Measurements from ENCODE around the gene NTM. TPM values are rescaled to one million over a fixed set of nuclear protein-coding genes. Genes with fewer than 3 reads are reported as not detected.

Gene NTM
- total RNA-seq, 1 donor from 2014 or later, result 2.9 TPM

- peak; percentile 33 for DNase-seq (ENCODE audit: low spot score)
Observed at GRCh38 chr11:131664293-131664692, 293.9 kb downstream of the NTM start.

DNA sequence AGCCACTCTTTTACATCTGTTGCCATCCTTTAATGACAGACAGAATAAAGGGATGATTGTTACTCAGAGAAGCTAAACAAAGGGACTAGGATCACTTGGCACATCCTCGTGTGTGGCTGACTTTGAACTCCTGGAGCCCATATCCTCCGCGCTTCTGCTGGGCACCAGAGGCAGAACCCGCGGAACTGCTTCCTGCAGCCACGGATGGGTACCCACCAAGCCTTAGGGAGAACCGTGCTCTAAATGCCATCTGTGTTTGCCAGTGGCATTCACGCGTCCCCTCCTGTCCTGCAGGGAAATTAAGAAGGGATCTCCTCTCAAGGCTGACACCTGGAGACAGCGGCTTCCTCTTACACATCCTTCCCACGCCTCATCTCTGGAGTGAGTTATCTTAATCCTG is 294.4 kb downstream of the NTM start:
- DNase-seq (ENCODE audit: low spot score), result peak; percentile 33

DNA sequence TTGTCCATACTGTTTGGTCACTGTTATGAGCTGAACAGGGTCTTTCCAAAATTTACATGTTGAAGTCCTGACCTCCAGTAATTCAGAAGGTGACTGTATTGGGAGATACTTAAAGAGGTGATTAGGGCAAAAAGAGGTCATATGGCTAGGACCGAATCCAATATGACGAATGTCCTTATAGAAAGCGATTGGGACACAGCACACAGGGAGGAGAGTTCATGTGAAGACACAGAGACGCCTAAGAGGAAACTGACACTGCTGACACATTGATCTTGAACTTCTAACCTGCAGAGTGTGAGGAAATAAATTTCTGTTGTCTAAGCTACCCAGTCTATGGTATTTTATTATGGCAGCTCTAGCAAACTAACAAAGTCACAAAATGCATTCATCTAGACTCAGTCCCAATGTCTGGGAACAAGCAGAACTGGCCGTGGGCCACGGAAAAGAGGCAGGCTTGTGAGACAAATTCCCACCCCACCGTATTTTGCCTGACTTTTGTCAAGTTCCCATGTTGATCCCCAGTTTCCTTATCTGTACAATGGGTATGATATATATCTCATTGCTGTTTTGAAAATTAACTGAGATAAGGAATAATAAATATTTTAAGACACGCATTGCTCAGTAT is 295.0 kb downstream of the NTM start:
- DNase-seq (ENCODE audit: low spot score), result peak; percentile 20

DNA sequence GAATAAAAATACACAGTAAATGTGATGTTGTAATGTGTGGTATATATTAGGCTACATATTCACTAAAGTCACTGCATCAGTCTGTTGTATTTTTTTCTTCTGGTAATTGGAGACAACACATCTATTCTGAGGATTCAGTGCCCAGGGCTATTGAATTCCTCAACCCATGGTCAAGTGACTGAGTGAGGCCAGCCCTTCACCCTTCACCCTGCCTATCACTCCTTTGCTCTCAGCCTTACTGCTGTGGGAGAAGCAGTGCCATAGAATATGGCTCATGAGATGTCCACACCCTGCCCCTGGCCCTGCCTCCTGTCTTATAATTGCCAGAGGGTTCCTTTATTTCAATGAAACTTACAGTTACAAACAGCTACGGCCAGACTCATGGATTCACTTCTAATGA is 295.6 kb downstream of the NTM start:
- DNase-seq (ENCODE audit: low spot score), result no peak

DNA sequence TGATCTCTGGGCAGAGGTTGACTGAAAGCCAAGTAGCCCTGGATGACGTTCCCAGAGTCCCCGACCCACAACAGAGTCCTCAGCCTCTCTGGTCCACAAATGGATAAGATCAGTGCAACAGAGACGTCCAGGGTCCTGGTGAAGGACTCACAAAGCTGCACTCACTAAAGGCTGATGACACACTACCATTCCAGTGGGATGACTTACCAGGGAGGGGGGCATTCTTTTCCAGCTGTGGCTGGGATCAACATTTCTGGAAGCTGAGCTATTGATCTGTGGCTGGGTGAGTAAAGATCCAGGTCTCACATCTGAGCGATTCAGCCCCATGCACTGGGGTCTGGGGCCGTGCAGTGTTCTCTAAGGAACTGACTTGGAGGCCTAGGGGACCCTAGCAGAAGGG is 296.2 kb downstream of the NTM start:
- DNase-seq (ENCODE audit: low spot score), result peak; percentile 37

DNA sequence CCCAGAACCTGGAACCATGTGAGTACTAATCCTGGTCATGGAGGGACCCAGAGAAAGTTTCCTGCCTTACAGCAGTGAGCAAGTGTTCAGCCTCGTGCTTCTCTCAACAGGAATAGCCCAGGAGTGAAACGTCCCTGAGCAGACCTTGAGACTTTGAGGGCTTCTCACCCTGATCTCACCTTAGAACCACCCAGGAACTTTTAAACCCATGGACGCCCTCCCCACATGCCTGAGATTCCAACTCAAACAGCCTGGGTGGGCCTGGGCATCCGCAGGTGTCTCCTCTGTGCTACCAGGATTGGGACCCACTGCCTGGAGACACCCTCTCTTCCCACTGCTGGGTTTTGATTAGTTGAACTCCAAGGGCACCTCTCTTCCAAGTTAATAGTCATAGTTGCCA is 297.2 kb downstream of the NTM start:
- peak; percentile 59 for DNase-seq (ENCODE audit: low spot score)

- DNase-seq (ENCODE audit: low spot score), result peak; percentile 83
Observed at GRCh38 chr11:131668500-131669400, 298.3 kb downstream of the NTM start.

DNA sequence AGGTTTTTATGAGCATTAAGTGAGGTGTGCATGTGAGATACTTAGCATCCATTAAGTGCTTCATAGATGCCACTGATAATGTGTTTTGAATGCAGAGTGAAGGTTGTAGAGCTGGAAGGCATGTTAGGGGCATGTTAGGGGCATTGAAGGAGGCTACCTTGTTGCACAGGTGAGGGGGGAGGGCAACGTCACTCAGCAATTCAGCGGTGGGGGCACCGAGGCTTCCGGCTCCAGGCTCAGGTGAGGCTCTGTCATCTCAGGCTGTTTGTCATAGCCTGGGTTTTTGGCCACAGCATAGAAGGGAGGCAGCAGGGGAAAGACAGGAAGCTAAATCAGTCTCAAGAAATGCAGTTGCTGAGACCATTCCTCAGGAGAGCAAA is 299.0 kb downstream of the NTM start:
- peak; percentile 33 for DNase-seq (ENCODE audit: low spot score)

DNA sequence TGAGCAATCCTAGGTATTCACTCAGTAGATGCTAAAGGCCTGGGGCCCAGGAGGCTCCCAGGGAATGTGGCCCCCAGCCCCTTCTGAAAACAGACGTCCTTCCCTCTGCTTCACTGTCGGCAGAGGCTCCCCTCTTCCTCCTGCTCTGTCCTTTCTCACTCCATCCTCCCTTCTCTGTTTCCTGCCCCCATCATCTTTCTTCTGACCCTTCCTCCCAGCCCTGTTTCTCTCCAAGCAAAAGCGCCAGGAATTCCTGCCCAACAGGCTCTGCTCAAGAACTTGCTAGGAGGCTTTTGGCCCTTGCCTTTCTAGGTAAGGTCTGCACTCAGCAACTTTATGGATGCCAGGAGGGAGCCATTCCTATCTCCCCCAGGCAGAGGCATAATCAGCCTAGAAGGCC is 300.5 kb downstream of the NTM start:
- DNase-seq (ENCODE audit: low spot score), result peak; percentile 77

DNA sequence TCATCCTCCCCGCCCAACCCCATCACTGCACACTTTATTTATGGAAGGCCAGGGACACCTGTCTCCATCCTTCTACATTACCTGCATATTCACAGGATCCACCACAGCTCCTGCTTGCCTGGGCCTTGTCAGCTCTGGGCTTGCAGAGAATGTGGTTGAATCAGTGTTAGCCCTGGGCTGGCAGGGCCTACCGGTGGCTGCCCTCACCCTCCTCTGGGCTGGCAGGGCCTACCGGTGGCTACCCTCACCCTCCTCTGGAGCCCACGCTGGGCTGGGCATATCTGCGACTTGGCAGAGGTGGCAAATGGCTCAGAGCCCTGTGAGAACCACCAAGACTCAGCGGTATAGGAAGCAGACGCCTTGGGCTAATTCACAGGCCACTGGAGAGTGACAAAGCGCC is 300.9 kb downstream of the NTM start:
- peak; percentile 33 for DNase-seq (ENCODE audit: low spot score)

DNA sequence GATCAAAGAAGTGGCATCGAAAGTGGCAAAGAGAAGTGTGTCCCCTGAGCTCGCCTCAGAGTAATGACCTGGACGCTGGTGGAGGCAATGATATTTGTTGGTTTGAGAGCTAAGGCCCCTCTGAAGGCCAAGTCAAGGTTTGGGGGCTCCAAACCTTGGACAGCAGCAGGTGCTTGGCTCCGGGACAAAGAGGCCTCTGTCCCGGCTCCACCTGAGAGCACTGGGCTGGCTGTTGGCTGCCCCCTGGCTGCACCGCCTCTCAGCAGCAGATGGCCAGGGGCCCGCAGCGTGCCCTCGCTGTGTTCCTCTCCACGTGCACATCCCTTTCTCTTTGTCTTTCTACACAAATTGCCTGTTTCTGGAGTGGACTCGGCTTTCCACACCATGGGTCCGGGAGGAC is 301.3 kb downstream of the NTM start:
- no peak for DNase-seq (ENCODE audit: low spot score)

GRCh38 chr11:131672191-131672590 is 301.8 kb downstream of the NTM start:
- DNase-seq (ENCODE audit: low spot score), result no peak

- no peak for DNase-seq (ENCODE audit: low spot score)
Observed at GRCh38 chr11:131674051-131674755, 303.8 kb downstream of the NTM start.

GRCh38 chr11:131675121-131675888 is 304.9 kb downstream of the NTM start:
- no peak for DNase-seq (ENCODE audit: low spot score)

GRCh38 chr11:131677828-131678470 is 307.5 kb downstream of the NTM start:
- DNase-seq (ENCODE audit: low spot score), result peak; percentile 85

DNA sequence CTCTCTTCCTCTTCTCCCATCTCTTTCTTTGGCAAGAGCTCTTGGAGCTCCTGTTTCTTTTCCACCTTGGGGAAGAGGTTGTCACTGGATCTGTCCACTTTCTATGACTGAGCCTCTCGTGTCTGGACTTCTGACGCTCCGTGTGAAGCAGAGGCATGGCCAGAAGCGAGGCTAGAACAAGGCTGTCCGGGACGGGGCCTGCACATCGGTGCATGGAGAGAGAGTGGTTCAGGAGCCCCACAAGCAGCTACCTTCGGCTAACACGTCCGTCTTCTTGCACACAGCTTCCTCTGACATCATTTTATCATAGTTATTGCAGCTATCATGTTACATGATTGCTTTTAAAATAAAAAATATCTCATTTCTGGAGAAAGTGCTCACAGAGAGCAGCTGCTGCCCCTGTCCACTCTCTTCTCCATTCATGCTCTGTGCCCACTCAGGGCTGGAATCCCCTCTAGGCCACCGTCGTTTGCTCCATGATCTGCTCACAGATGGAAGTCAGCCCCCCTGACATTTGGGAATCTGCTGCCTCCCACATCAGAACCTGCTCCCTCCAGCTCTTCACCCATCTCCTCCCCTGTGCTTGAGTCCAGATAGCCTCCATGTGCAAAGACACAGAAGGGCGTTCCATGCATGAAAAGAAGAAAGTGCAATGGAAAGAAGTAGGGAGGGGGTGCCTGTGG is 308.4 kb downstream of the NTM start:
- peak; percentile 68 for DNase-seq (ENCODE audit: low spot score)

- peak; percentile 16 for DNase-seq (ENCODE audit: low spot score)
Observed at GRCh38 chr11:131680448-131680847, 310.0 kb downstream of the NTM start.

GRCh38 chr11:131681920-131682319 is 311.5 kb downstream of the NTM start:
- DNase-seq (ENCODE audit: low spot score), result peak; percentile 60

DNA sequence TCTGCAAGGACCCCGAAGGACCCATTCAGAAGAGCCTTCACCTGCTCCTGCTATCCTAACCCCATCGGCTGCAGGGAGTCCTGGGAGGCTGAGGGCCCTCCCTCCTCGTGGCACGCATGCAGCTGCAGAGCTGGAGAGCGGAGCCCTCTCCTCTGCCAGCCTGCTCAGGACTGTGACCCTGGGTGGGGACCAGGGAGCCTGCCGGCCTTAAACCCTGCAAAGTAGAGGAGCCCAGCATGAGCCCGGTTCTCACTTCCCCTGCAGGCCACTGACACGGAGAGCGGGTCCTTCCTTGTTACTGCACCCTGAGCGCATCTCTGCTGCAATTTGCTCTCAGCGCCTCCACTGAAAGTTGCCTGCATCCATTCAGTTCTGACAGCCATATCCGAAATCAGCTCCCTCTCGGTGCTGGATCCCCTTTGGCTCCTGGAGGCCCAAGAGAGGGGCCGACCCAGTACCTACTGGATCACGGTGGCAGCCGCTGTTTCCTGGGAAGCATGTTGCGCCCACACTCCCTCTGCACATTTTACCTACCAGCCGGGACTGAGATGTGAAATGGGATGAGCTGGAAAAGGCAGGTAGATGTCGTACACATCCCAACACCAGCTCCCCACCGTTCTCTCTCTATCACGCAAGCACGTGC is 312.1 kb downstream of the NTM start:
- peak; percentile 62 for DNase-seq (ENCODE audit: low spot score)

GRCh38 chr11:131683131-131683530 is 312.7 kb downstream of the NTM start:
- DNase-seq (ENCODE audit: low spot score), result peak; percentile 84

Measured in mesenteric fat pad (tissue), 1 donor.